Mesenchymal stem cell (in vitro differentiated cells and primary cell): ENCODE measurements around the gene SPRED3.
"Not testable (repeated sequence)": the region's sequence is repeated elsewhere in the genome, so short reads cannot be mapped to it uniquely, and the experiment has no call there.

Source experiments
- DNase-seq: peaks from one replicate; pipeline ENCODE4 v3.0.0-alpha.2; 2013
- H2AFZ ChIP-seq: one replicate; pipeline ENCODE4 v1.6.1; 2013; ENCODE audit warnings: low read depth, mild to moderate bottlenecking, control low read depth, inconsistent platforms, low read length, moderate library complexity
- H2AK5ac ChIP-seq: 2 replicates; pipeline ENCODE4 v1.6.1; 2013; ENCODE audit warnings: low read length, moderate library complexity, mild to moderate bottlenecking, inconsistent platforms; ENCODE audit not compliant: severe bottlenecking
- H2BK120ac ChIP-seq: one replicate; pipeline ENCODE4 v1.6.1; 2013; ENCODE audit warnings: low read depth, mild to moderate bottlenecking, inconsistent platforms, low read length, moderate library complexity
- H2BK12ac ChIP-seq, 2 experiments: one replicate each; pipeline ENCODE4 v1.6.1; 2013; ENCODE audit warnings: inconsistent platforms in 2 of 2, low read length in 2 of 2, mild to moderate bottlenecking in 2 of 2, moderate library complexity in 2 of 2, control low read depth in 1 of 2
- H2BK15ac ChIP-seq: one replicate; pipeline ENCODE4 v1.6.1; 2013; ENCODE audit warnings: mild to moderate bottlenecking, low read depth, inconsistent platforms; ENCODE audit not compliant: poor library complexity, severe bottlenecking
- H2BK5ac ChIP-seq: 2 replicates; pipeline ENCODE4 v1.6.1; 2013; ENCODE audit warnings: low read depth, mild to moderate bottlenecking, low read length, control low read depth, inconsistent platforms; ENCODE audit not compliant: poor library complexity, severe bottlenecking
- H3K14ac ChIP-seq, 2 experiments: one replicate each; pipeline ENCODE4 v1.6.1; 2013; ENCODE audit warnings: inconsistent platforms in 2 of 2, low read length in 2 of 2, control low read depth in 1 of 2, mild to moderate bottlenecking in 1 of 2, moderate library complexity in 1 of 2
- H3K18ac ChIP-seq, 2 experiments: one replicate each; pipeline ENCODE4 v1.6.1; 2013; ENCODE audit warnings: inconsistent platforms in 2 of 2, low read length in 2 of 2, control low read depth in 1 of 2, low read depth in 1 of 2, mild to moderate bottlenecking in 1 of 2
- H3K23ac ChIP-seq, 2 experiments: one replicate each; pipeline ENCODE4 v1.6.1; 2013; ENCODE audit warnings: inconsistent platforms in 2 of 2, low read length in 2 of 2, mild to moderate bottlenecking in 2 of 2, moderate library complexity in 2 of 2, control low read depth in 1 of 2
- H3K27ac ChIP-seq: 2 replicates; pipeline ENCODE4 v1.5.1; 2013; ENCODE audit warnings: mild to moderate bottlenecking, moderate library complexity, low read length, control low read depth, inconsistent platforms; ENCODE audit not compliant: poor library complexity, severe bottlenecking
- H3K27me3 ChIP-seq, 2 experiments: 2 replicates each; pipeline versions ENCODE4 v1.6.1 to v1.7.0; 2013; ENCODE audit warnings: low read length in 2 of 2, mild to moderate bottlenecking in 2 of 2, moderate library complexity in 2 of 2, control low read depth in 1 of 2, inconsistent platforms in 1 of 2; ENCODE audit not compliant: control insufficient read depth in 1 of 2, insufficient read depth in 1 of 2
- H3K36me3 ChIP-seq, 2 experiments: 2 replicates each; pipeline versions ENCODE4 v1.6.1 to v1.7.0; 2013; ENCODE audit warnings: low read length in 2 of 2, control low read depth in 1 of 2, inconsistent platforms in 1 of 2, low read depth in 1 of 2, mild to moderate bottlenecking in 1 of 2; ENCODE audit not compliant: insufficient read depth in 2 of 2, control insufficient read depth in 1 of 2
- H3K4ac ChIP-seq, 2 experiments: one replicate each; pipeline ENCODE4 v1.6.1; 2013; ENCODE audit warnings: inconsistent platforms in 2 of 2, low read length in 2 of 2, mild to moderate bottlenecking in 2 of 2, moderate library complexity in 2 of 2, control low read depth in 1 of 2, low read depth in 1 of 2
- H3K4me1 ChIP-seq: 2 replicates; pipeline ENCODE4 v1.6.1; 2013; ENCODE audit warnings: low read depth, low read length, control low read depth; ENCODE audit not compliant: control insufficient read depth, insufficient read depth
- H3K4me2 ChIP-seq: 2 replicates; pipeline ENCODE4 v1.6.1; 2013; ENCODE audit warnings: low read length, mild to moderate bottlenecking, inconsistent platforms; ENCODE audit not compliant: poor library complexity, severe bottlenecking
- H3K4me3 ChIP-seq, 2 experiments: 2 replicates each; pipeline versions ENCODE4 v1.5.1 to v1.7.0; 2013; ENCODE audit warnings: low read length in 2 of 2, mild to moderate bottlenecking in 2 of 2, control low read depth in 1 of 2, low read depth in 1 of 2; ENCODE audit not compliant: insufficient read depth in 1 of 2
- H3K79me1 ChIP-seq: replicated peaks from 2 replicates; pipeline ENCODE4 v1.6.1; 2013; ENCODE audit warnings: mild to moderate bottlenecking, control low read depth, low read length, inconsistent platforms; ENCODE audit not compliant: poor library complexity, severe bottlenecking
- H3K9ac ChIP-seq: 2 replicates; pipeline ENCODE4 v1.7.0; 2013; ENCODE audit warnings: mild to moderate bottlenecking, low read length, moderate library complexity
- H3K9me3 ChIP-seq: 2 replicates; pipeline ENCODE4 v1.7.0; 2013; ENCODE audit warnings: mild to moderate bottlenecking, low read length; ENCODE audit not compliant: control insufficient read depth
- H4K8ac ChIP-seq: one replicate; pipeline ENCODE4 v1.6.1; 2013; ENCODE audit warnings: inconsistent platforms, mild to moderate bottlenecking, low read length, moderate library complexity
- H4K91ac ChIP-seq: one replicate; pipeline ENCODE4 v1.6.1; 2013; ENCODE audit warnings: mild to moderate bottlenecking, low read length, inconsistent platforms
- WGBS: methylation state at CpG from one replicate; pipeline ENCODE4 v1.1.7; 2013; ENCODE audit warnings: mixed read lengths; 5-methylcytosine and 5-hydroxymethylcytosine counted together

Gene SPRED3

GRCh38 chr19:38410407-38410806 lies 21.9 kb downstream of the SPRED3 start:
- H3K9me3 ChIP-seq, H4K91ac ChIP-seq, H4K8ac ChIP-seq, H3K4me2 ChIP-seq, H2BK5ac ChIP-seq, H3K79me1 ChIP-seq, H3K23ac ChIP-seq, H3K27ac ChIP-seq, DNase-seq, H3K4me3 ChIP-seq, H2AFZ ChIP-seq, H2BK12ac ChIP-seq, H2BK15ac ChIP-seq, H3K4me1 ChIP-seq, H3K14ac ChIP-seq, H2BK120ac ChIP-seq, H3K9ac ChIP-seq, H3K4ac ChIP-seq, H3K18ac ChIP-seq, H2AK5ac ChIP-seq: not testable (repeated sequence)
- Histone ChIP-seq H3K36me3 (peaks cover 12% of the 10 kb centered on the region in 2 experiments), H3K27me3 (peaks cover 0 to 14% of the 10 kb centered on the region in 2 experiments)
- WGBS = 89% methylated on average over 4 of the region's 6 CpGs

- no peak overlapping the region for H2BK15ac ChIP-seq
- H3K4me1 ChIP-seq = peaks cover 4% of the 10 kb centered on the region
- H3K9ac ChIP-seq = no peak overlapping the region
- H3K14ac ChIP-seq = no peak overlapping the region
- no peak overlapping the region for H3K27ac ChIP-seq
- no peak overlapping the region for H2AK5ac ChIP-seq
- H3K23ac ChIP-seq = no peak overlapping the region
- WGBS = 92% methylated on average over 9 of the region's 13 CpGs
- no peak for DNase-seq
- H3K79me1 ChIP-seq = no peaks in the 10 kb centered on the region
- peak overlapping the region in 1 of 2 experiments; percentile 10 for H3K4me3 ChIP-seq
- no peak overlapping the region for H2BK120ac ChIP-seq
- H3K27me3 ChIP-seq = peaks cover 0 to 14% of the 10 kb centered on the region in 2 experiments
- H2BK12ac ChIP-seq = no peak overlapping the region
- no peak overlapping the region for H4K8ac ChIP-seq
- H3K9me3 ChIP-seq = no peaks in the 10 kb centered on the region
- H2BK5ac ChIP-seq = no peak overlapping the region
- peaks cover 9 to 10% of the 10 kb centered on the region in 2 experiments for H3K36me3 ChIP-seq
- H3K4ac ChIP-seq = no peak overlapping the region
- H4K91ac ChIP-seq = no peak overlapping the region
- H2AFZ ChIP-seq = no peak overlapping the region
- no peak overlapping the region for H3K4me2 ChIP-seq
- H3K18ac ChIP-seq = no peak overlapping the region
These were observed 22.7 kb downstream of the SPRED3 start for GRCh38 chr19:38411041-38411712.

- 85% methylated on average over 5 of the region's 5 CpGs for WGBS
- H4K8ac ChIP-seq, H2BK5ac ChIP-seq, H2BK12ac ChIP-seq, H2AK5ac ChIP-seq, H2BK15ac ChIP-seq, H3K79me1 ChIP-seq, H3K23ac ChIP-seq, H3K4me1 ChIP-seq, H3K14ac ChIP-seq, H3K36me3 ChIP-seq, H3K9ac ChIP-seq, H3K4me2 ChIP-seq, H2BK120ac ChIP-seq, H2AFZ ChIP-seq, H3K18ac ChIP-seq, DNase-seq, H3K27ac ChIP-seq, H3K4me3 ChIP-seq, H3K9me3 ChIP-seq, H3K4ac ChIP-seq, H4K91ac ChIP-seq: not testable (repeated sequence)
- H3K27me3 ChIP-seq = peaks cover 4 to 19% of the 10 kb centered on the region in 2 experiments
These were observed 23.4 kb downstream of the SPRED3 start for GRCh38 chr19:38411898-38412297.

GRCh38 chr19:38412491-38412890 lies 24.0 kb downstream of the SPRED3 start:
- no peak overlapping the region for H2BK12ac ChIP-seq
- H3K23ac ChIP-seq = no peak overlapping the region
- peaks cover 4% of the 10 kb centered on the region for H3K4me1 ChIP-seq
- no peak overlapping the region for H2BK15ac ChIP-seq
- H3K9me3 ChIP-seq = no peaks in the 10 kb centered on the region
- H4K91ac ChIP-seq = no peak overlapping the region
- H3K9ac ChIP-seq = no peak overlapping the region
- no peak overlapping the region for H3K27ac ChIP-seq
- peaks cover 10 to 25% of the 10 kb centered on the region in 2 experiments for H3K27me3 ChIP-seq
- no peak overlapping the region for H2BK5ac ChIP-seq
- H3K14ac ChIP-seq = no peak overlapping the region
- H2AFZ ChIP-seq = no peak overlapping the region
- DNase-seq = no peak
- no peak overlapping the region for H3K4me2 ChIP-seq
- no peak overlapping the region for H4K8ac ChIP-seq
- H3K18ac ChIP-seq = no peak overlapping the region
- H3K4ac ChIP-seq = no peak overlapping the region
- H2BK120ac ChIP-seq = no peak overlapping the region
- H3K79me1 ChIP-seq = no peaks in the 10 kb centered on the region
- WGBS = 91% methylated on average over 8 of the region's 8 CpGs
- no peak overlapping the region for H2AK5ac ChIP-seq
- H3K4me3 ChIP-seq = no peak overlapping the region
- H3K36me3 ChIP-seq = no peaks in the 10 kb centered on the region
